SK-N-SH (cell line): ENCODE data around the gene MEGF6. TPM values are rescaled to one million over a fixed set of nuclear protein-coding genes. Genes with fewer than 3 reads are reported as not detected.
A peak's percentile ranks its signal among the peaks of the same experiment; 100 is the strongest.

Source experiments
- CTCF ChIA-PET: fragments of 300-600, 350-600 bp; formaldehyde crosslinking; extraction: SDS; loops from one replicate; lab custom pipeline; 2021; lab: Yijun Ruan, JAX
- POLR2A ChIA-PET: fragments of 350-600 bp; sonication (Branson Sonifier 250); formaldehyde crosslinking; extraction: SDS; loops from one replicate; lab custom pipeline; 2020; ENCODE audit warnings: antibody characterized with exemption, inconsistent platforms; lab: Yijun Ruan, JAX
- DNase-seq: peaks from one replicate; pipeline ENCODE4 v3.0.0; 2012
- H2AFZ ChIP-seq: fragments of 200-600 bp; sonication (generic); 2 replicates; pipeline ENCODE4 v1.8.1; 2016; ENCODE audit warnings: antibody characterized with exemption, mild to moderate bottlenecking, low read depth
- H3F3A ChIP-seq: fragments of 200-600 bp; sonication (generic); replicated peaks from 2 replicates; pipeline ENCODE3; 2016; ENCODE audit warnings: antibody characterized with exemption, mild to moderate bottlenecking; ENCODE audit not compliant: insufficient read depth
- H3K27ac ChIP-seq, 2 experiments: fragments of 200-500 bp in 1 of 2; fragments of 200-600 bp in 1 of 2; sonication (Bioruptor generic) in 1 of 2; sonication (generic), shearing (Covaris generic) in 1 of 2; 2 replicates each; pipeline versions ENCODE4 v1.5.1 to v1.6.1; 2014 to 2016; ENCODE audit warnings: low read depth in 2 of 2, inconsistent platforms in 1 of 2, low read length in 1 of 2, mild to moderate bottlenecking in 1 of 2, mixed read lengths in 1 of 2
- H3K27me3 ChIP-seq: fragments of 200-600 bp; sonication (generic), shearing (Covaris generic); 2 replicates; pipeline ENCODE4 v1.6.1; 2016; ENCODE audit warnings: mixed run types; ENCODE audit not compliant: insufficient read depth
- H3K36me3 ChIP-seq, 2 experiments: fragments of 200-500 bp in 1 of 2; fragments of 200-600 bp in 1 of 2; sonication (Bioruptor generic) in 1 of 2; sonication (generic) in 1 of 2; replicated peaks in 1 of 2; 2 replicates each; pipeline versions ENCODE3 to v1.5.1; 2014 to 2016; ENCODE audit warnings: low read length in 1 of 2, mild to moderate bottlenecking in 1 of 2; ENCODE audit not compliant: insufficient read depth in 2 of 2, control insufficient read depth in 1 of 2
- H3K4me1 ChIP-seq, 2 experiments: fragments of 200-500 bp in 1 of 2; fragments of 200-600 bp in 1 of 2; sonication (Bioruptor generic) in 1 of 2; sonication (generic), shearing (Covaris generic) in 1 of 2; 2 replicates each; pipeline versions ENCODE4 v1.5.1 to v1.6.1; 2014 to 2016; ENCODE audit warnings: low read depth in 1 of 2, low read length in 1 of 2, mixed run types in 1 of 2; ENCODE audit not compliant: insufficient read depth in 2 of 2, control insufficient read depth in 1 of 2
- H3K4me2 ChIP-seq: fragments of 200-600 bp; sonication (generic), shearing (Covaris generic); 2 replicates; pipeline ENCODE4 v1.6.1; 2017; ENCODE audit warnings: mixed run types
- H3K4me3 ChIP-seq, 2 experiments: fragments of 200-500 bp in 1 of 2; fragments of 200-600 bp in 1 of 2; sonication (Bioruptor generic) in 1 of 2; sonication (generic), shearing (Covaris generic) in 1 of 2; 2 replicates each; pipeline versions ENCODE4 v1.5.1 to v1.8.1; 2014 to 2016; ENCODE audit warnings: low read depth in 2 of 2, inconsistent platforms in 1 of 2, low read length in 1 of 2, mild to moderate bottlenecking in 1 of 2, mixed read lengths in 1 of 2, moderate library complexity in 1 of 2
- H3K79me2 ChIP-seq: fragments of 200-600 bp; sonication (generic); 2 replicates; pipeline ENCODE4 v1.8.1; 2017; ENCODE audit warnings: mild to moderate bottlenecking; ENCODE audit not compliant: insufficient read depth
- H3K9ac ChIP-seq: fragments of 200-600 bp; sonication (generic); 2 replicates; pipeline ENCODE4 v1.6.1; 2017; ENCODE audit warnings: mixed run types
- H3K9me2 ChIP-seq: fragments of 200-600 bp; sonication (generic); 2 replicates; pipeline ENCODE4 v1.6.1; 2017; ENCODE audit warnings: mixed run types
- H3K9me3 ChIP-seq: fragments of 200-600 bp; sonication (generic); 2 replicates; pipeline ENCODE4 v1.6.1; 2017; ENCODE audit warnings: mixed run types, mild to moderate bottlenecking, moderate library complexity
- H4K20me1 ChIP-seq: fragments of 200-600 bp; sonication (generic); 2 replicates; pipeline ENCODE4 v1.6.1; 2017; ENCODE audit warnings: mild to moderate bottlenecking, mixed run types; ENCODE audit not compliant: insufficient read depth
- CHD2 ChIP-seq: fragments of 150-350 bp; IDR thresholded peaks from 2 replicates; pipeline ENCODE4 v1.6.1; 2018; ENCODE audit warnings: low read length; ENCODE audit not compliant: partially characterized antibody
- CTCF ChIP-seq: fragments of 200-600 bp; sonication (generic); IDR thresholded peaks from 2 replicates; pipeline ENCODE4 v1.6.1; 2017; ENCODE audit warnings: antibody characterized with exemption, mild to moderate bottlenecking, moderate library complexity
- EP300 ChIP-seq, 2 experiments: IDR thresholded peaks; 2 replicates each; pipeline versions ENCODE4 v1.4.0 to v1.6.1; 2012; ENCODE audit warnings: borderline replicate concordance in 1 of 2, low read depth in 1 of 2, low read length in 1 of 2
- EZH2phosphoT487 ChIP-seq: fragments of 200-600 bp; sonication (generic); IDR thresholded peaks from 2 replicates; pipeline ENCODE4 v1.6.1; 2017; ENCODE audit warnings: low read depth, mixed run types, mild to moderate bottlenecking, antibody characterized with exemption, moderate library complexity, borderline replicate concordance
- FOXJ3 ChIP-seq: sonication (generic); formaldehyde crosslinking; IDR thresholded peaks from 2 replicates; pipeline ENCODE4 v1.5.1; 2020; ENCODE audit warnings: mild to moderate bottlenecking, missing genetic modification reagents
- FOXM1 ChIP-seq: IDR thresholded peaks from 2 replicates; pipeline ENCODE4 v1.4.0; 2012; ENCODE audit warnings: low read depth, mild to moderate bottlenecking
- GATA2 ChIP-seq: sonication (generic); formaldehyde crosslinking; IDR thresholded peaks from 2 replicates; pipeline ENCODE4 v1.5.0; 2020; ENCODE audit warnings: mild to moderate bottlenecking, missing genetic modification reagents
- MEF2A ChIP-seq: IDR thresholded peaks from 2 replicates; pipeline ENCODE4 v1.4.0; 2012; ENCODE audit warnings: low read depth, borderline replicate concordance
- MXI1 ChIP-seq: IDR thresholded peaks from 2 replicates; pipeline ENCODE4 v1.6.1; 2012; ENCODE audit warnings: mild to moderate bottlenecking, low read depth, low read length, improper control_type of control experiment
- NFIC ChIP-seq: IDR thresholded peaks from 2 replicates; pipeline ENCODE4 v1.4.0; 2012; ENCODE audit warnings: borderline replicate concordance
- POLR2AphosphoS5 ChIP-seq: IDR thresholded peaks from 2 replicates; pipeline ENCODE4 v1.6.1; 2012; ENCODE audit warnings: low read depth, low read length
- RAD21 ChIP-seq: IDR thresholded peaks from 2 replicates; pipeline ENCODE4 v1.6.1; 2012; ENCODE audit warnings: mild to moderate bottlenecking, low read length
- RCOR1 ChIP-seq: fragments of 150-350 bp; IDR thresholded peaks from 2 replicates; pipeline ENCODE4 v1.6.1; 2017; ENCODE audit warnings: antibody characterized with exemption, low read length
- RFX5 ChIP-seq: IDR thresholded peaks from 2 replicates; pipeline ENCODE4 v1.6.1; 2012; ENCODE audit warnings: mild to moderate bottlenecking, improper control_type of control experiment, low read length
- RXRA ChIP-seq: IDR thresholded peaks from 2 replicates; pipeline ENCODE4 v1.4.0; 2012; ENCODE audit warnings: low read depth, mild to moderate bottlenecking, borderline replicate concordance
- SIN3A ChIP-seq: IDR thresholded peaks from 2 replicates; pipeline ENCODE4 v1.6.1; 2012; ENCODE audit warnings: low read depth, mild to moderate bottlenecking, low read length, moderate library complexity, borderline replicate concordance
- SMC3 ChIP-seq: IDR thresholded peaks from 2 replicates; pipeline ENCODE4 v1.6.1; 2012; ENCODE audit warnings: low read depth, low read length, improper control_type of control experiment
- TAF1 ChIP-seq: IDR thresholded peaks from 2 replicates; pipeline ENCODE4 v1.6.1; 2012; ENCODE audit warnings: low read depth, mild to moderate bottlenecking, low read length, moderate library complexity, borderline replicate concordance
- TCF12 ChIP-seq: IDR thresholded peaks from 2 replicates; pipeline ENCODE4 v1.4.0; 2012
- YY1 ChIP-seq: IDR thresholded peaks from 2 replicates; pipeline ENCODE4 v1.4.0; 2012; ENCODE audit warnings: low read depth, mild to moderate bottlenecking
- WGBS: methylation state at CpG from one replicate; pipeline ENCODE4 v1.1.6; 2017; ENCODE audit warnings: low lambda C conversion rate; 5-methylcytosine and 5-hydroxymethylcytosine counted together
- polyA plus RNA-seq, 3 experiments: library from polyadenylated mRNA; depleted of rRNA; stranded (reverse); fragments of >200 nt; gene quantifications; 2 replicates each; pipeline ENCODE4 v1.2.3, GENCODE V29; 2012

The MEGF6 gene
- polyA plus RNA-seq, 1 of the 3 experiments (the other 2 are of a cell fraction): 7.6 TPM

DNA sequence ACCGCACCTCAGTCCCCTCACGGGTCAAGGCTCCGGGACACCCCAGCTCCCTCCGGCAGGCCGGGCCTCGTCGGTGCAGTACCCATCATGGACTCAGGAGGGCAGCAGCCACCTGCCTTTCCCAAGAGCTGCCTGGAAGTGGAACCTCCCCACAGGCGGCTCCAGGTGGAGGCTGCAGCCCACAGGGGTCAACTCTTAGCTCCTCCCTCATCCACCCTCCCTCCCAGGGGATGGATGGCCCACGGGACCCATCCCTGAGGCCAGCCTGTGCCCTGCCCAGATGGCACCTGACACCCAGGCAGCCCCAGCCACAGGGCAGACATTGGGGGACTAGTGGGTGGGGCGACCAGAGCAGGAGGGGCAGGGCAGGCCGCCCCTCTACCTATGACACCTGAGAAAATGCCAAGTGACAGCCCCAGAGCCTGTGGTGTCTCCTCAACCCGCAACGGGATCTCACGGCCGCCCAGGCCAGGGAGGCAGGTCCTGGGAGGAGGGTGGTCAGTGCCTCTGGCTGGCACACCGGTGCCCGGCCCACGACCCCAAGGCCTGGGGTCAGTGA lies 158.0 kb downstream of the MEGF6 start:
- Histone ChIP-seq H3K4me1 (peaks cover 0 to 14% of the 10 kb centered on the region in 2 experiments; a peak in 1 of 4 replicates), H4K20me1 (no peaks in the 10 kb centered on the region), H3K9me2 (no peaks in the 10 kb centered on the region), H2AFZ (no peak overlapping the region), H3F3A (no peaks in the 10 kb centered on the region), H3K9me3 (no peaks in the 10 kb centered on the region), H3K36me3 (no peaks in the 10 kb centered on the region), H3K79me2 (no peaks in the 10 kb centered on the region), H3K27ac (no peak overlapping the region), H3K27me3 (no peaks in the 10 kb centered on the region), H3K9ac (no peak overlapping the region), H3K4me3 (no peak overlapping the region; a peak in 1 of 4 replicates), H3K4me2 (no peak overlapping the region)
- peak; percentile 93 for DNase-seq
- 2% methylated on average over 8 of the region's 18 CpGs for WGBS
- TF ChIP-seq YY1 (no peak), CHD2 (no peak), TCF12 (no peak), SMC3 (peak; percentile 72), EP300 (IDR thresholded peaks at IDR 0.05; ENCODE audit: borderline replicate concordance in 1 of 2, low read depth in 1 of 2, low read length in 1 of 2) (no peak), FOXM1 (no peak), FOXJ3 (CRISPR knock-in tag) (no peak), TAF1 (no peak), MEF2A (no peak), MXI1 (no peak), SIN3A (no peak), POLR2AphosphoS5 (no peak), RAD21 (peak; percentile 92), RCOR1 (no peak), NFIC (no peak), RFX5 (no peak), EZH2phosphoT487 (no peak), RXRA (no peak), GATA2 (CRISPR knock-in tag) (no peak), CTCF (peak; percentile 75)
- CTCF ChIA-PET: interaction anchor here (0.5 to 4.1 kb wide), 84 partner anchors 11 to 1034 kb away, joined by 3 to 114 read pairs (median 6); partner anchors contain the start of genes CCDC27, DFFB, LRRC47 and TP73
- POLR2A ChIA-PET: interaction anchor here (0.7 to 1.1 kb wide), 2 partner anchors 166 to 173 kb away, joined by 3 to 4 read pairs; no protein-coding TSS in a partner anchor
